Stomach (tissue), 4 donors: ENCODE measurements around the gene ACOT8.

Experiments
- CTCF ChIP-seq, 7 experiments: fragments of 450-650 bp in 4 of 7; fragments of 200-600 bp in 3 of 7; sonication (generic) in 3 of 7; IDR thresholded peaks; one replicate each; pipeline ENCODE4 v1.5.1; 2016 to 2019; ENCODE audit warnings: antibody characterized with exemption in 7 of 7, control low read depth in 2 of 7, mild to moderate bottlenecking in 1 of 7
- EP300 ChIP-seq: sonication (generic); formaldehyde crosslinking; IDR thresholded peaks from one replicate; pipeline ENCODE4 v1.6.1; 2017; ENCODE audit warnings: antibody characterized with exemption
- POLR2A ChIP-seq, 4 donors: fragments of 450-650 bp; IDR thresholded peaks; one replicate each; pipeline ENCODE4 v1.6.1; 2016; ENCODE audit warnings: antibody characterized with exemption in 4 of 4, control low read depth in 2 of 4, mild to moderate bottlenecking in 1 of 4, moderate library complexity in 1 of 4

GRCh38 chr20:45861221-45862075 is 4.3 kb upstream of the ACOT8 start:
- TF ChIP-seq CTCF (IDR thresholded peaks at IDR 0.05) (no peak), EP300 (no peak), POLR2A (IDR thresholded peaks at IDR 0.05) (no peak)
